NCI-H2107 (cell line): ENCODE data around the gene TMEM219.
"Not testable (repeated sequence)": the region's sequence is repeated elsewhere in the genome, so short reads cannot be mapped to it uniquely, and the experiment has no call there.

Experiments
- DNase-seq: peaks from one replicate; lab custom pipeline; 2025; lab: John Stamatoyannopoulos, UW

The TMEM219 gene

GRCh38 chr16:30011714-30012504, 50.0 kb downstream of the TMEM219 start:
- no peak for DNase-seq

DNA sequence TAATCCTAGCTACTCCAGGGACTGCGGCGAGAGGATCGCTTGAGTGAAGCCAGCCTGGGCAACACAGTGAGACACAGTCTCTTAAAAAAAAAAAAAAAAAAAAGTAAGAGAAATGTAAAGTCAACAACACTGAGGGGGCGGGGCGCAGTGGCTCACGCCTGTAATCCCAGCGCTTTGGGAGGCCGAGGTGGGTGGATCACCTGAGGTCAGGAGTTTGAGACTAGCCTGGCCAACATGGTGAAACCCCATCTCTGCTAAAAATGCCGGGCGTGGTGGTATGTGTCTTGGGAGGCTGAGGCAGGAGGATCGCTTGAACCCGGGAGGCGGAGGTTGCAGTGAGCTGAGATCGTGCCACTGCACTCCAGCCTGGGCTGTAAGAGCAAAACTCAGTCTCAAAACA, 50.7 kb downstream of the TMEM219 start:
- DNase-seq = not testable (repeated sequence)

- not testable (repeated sequence) for DNase-seq
These were observed 53.6 kb downstream of the TMEM219 start for GRCh38 chr16:30015450-30015849.

GRCh38 chr16:30016555-30017276, 54.8 kb downstream of the TMEM219 start:
- no peak for DNase-seq

DNA sequence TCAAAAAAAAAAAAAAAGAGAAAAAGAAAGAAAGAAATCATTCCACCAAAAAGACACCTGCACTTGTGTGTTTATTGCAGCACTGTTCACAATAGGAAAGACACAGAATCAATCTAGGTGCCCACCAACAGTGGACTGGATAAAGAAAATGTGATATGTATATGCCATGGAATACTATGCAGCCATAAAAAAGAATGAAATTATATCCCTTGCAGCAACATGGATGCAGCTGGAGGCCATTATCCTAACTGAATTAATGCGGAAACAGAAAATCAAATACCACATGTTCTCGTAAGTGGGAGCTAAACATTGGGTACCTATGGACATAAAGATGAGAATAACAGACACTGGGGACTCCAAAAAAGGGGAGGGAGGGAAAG, 55.4 kb downstream of the TMEM219 start:
- no peak for DNase-seq

DNA sequence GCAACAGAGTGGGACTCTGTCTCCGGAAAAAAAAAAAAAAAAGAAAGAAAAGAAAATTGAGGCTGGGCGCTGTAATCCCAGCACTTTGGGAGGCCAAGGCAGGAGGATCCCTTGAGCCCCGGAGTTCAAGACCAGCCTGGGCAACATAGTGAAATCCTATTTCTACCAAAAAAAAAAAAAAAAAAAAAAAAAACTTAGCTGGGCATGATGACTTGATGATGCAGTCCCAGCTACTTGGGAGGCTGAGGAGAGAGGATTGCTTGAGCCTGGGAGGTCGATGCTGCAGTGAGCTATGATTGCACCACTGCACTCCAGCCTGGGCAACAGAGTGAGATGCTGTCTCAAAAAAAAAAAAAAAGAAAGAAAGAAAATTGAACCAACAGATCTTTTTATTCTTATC, 56.1 kb downstream of the TMEM219 start:
- not testable (repeated sequence) for DNase-seq

DNA sequence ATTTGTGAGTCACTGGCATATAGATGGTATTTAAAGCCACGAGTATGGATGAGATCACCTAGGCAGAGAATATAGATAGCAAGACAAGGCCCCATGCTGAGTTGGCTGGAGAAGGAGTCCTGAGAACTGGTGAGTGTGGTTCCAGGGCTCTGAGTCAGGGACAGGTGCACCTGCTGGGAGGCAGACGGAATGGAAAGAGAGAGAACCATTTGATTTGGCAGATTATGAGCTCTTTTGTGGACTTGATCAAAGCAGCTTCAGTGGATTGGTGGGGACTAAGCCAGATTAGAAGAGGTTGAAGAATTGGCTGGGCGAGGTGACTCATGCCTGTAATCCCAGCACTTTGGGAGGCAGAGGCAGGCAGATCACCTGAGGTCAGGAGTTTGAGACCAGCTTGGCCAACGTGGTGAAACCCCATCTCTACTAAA, 56.9 kb downstream of the TMEM219 start:
- DNase-seq = no peak
